GM12878 (cell line): Measurements from ENCODE around the gene PDLIM5.
"Not testable (repeated sequence)": the region's sequence is repeated elsewhere in the genome, so short reads cannot be mapped to it uniquely, and the experiment has no call there.

Source experiments
- CHD4 ChIP-seq: fragments of 200-600 bp; sonication (generic); IDR thresholded peaks from 2 replicates; pipeline ENCODE4 v1.6.1; 2016; ENCODE audit warnings: mild to moderate bottlenecking
- CTCF ChIP-seq, 3 experiments: IDR thresholded peaks in 2 of 3; conservative IDR thresholded peaks in 1 of 3; 2 replicates each; pipeline ENCODE4 v1.5.1; 2011; ENCODE audit warnings: low read depth in 3 of 3, low read length in 3 of 3, mild to moderate bottlenecking in 3 of 3, control low read depth in 2 of 3, moderate library complexity in 2 of 3, inconsistent platforms in 1 of 3, mixed read lengths in 1 of 3; ENCODE audit not compliant: control insufficient read depth in 2 of 3, insufficient read depth in 1 of 3; ENCODE audit errors: extremely low read depth in 1 of 3
- EZH2 ChIP-seq: IDR thresholded peaks from 2 replicates; pipeline ENCODE4 v1.6.1; 2012; ENCODE audit warnings: low read depth, mild to moderate bottlenecking, control low read depth, inconsistent platforms, low read length, borderline replicate concordance; ENCODE audit not compliant: control insufficient read depth
- FOXM1 ChIP-seq: IDR thresholded peaks from 2 replicates; pipeline ENCODE4 v1.6.1; 2012; ENCODE audit warnings: low read depth, mild to moderate bottlenecking, inconsistent platforms, low read length, moderate library complexity
- MXI1 ChIP-seq: fragments of 150-350 bp; IDR thresholded peaks from 2 replicates; pipeline ENCODE4 v1.6.1; 2011; ENCODE audit warnings: low read depth, mild to moderate bottlenecking, inconsistent platforms, low read length, improper control_type of control experiment
- MYC ChIP-seq: IDR thresholded peaks from 2 replicates; pipeline ENCODE4 v1.6.1; 2011; ENCODE audit warnings: mild to moderate bottlenecking, low read length, moderate library complexity, inconsistent platforms; ENCODE audit not compliant: insufficient read depth, insufficient replicate concordance, insufficient read length, severe bottlenecking
- NBN ChIP-seq: fragments of 450-650 bp; IDR thresholded peaks from 2 replicates; pipeline ENCODE4 v1.6.1; 2016
- RAD21 ChIP-seq: IDR thresholded peaks from 2 replicates; pipeline ENCODE4 v1.6.1; 2011; ENCODE audit warnings: mild to moderate bottlenecking, low read depth, low read length, moderate library complexity; ENCODE audit not compliant: insufficient read depth
- RFX5 ChIP-seq: IDR thresholded peaks from 2 replicates; pipeline ENCODE4 v1.6.1; 2011; ENCODE audit warnings: low read depth, low read length, improper control_type of control experiment
- SPI1 ChIP-seq: IDR thresholded peaks from 2 replicates; pipeline ENCODE4 v1.6.1; 2011; ENCODE audit warnings: low read depth, mild to moderate bottlenecking, low read length, moderate library complexity, borderline replicate concordance; ENCODE audit not compliant: insufficient read depth
- TAF1 ChIP-seq: IDR thresholded peaks from 2 replicates; pipeline ENCODE4 v1.6.1; 2011; ENCODE audit warnings: mild to moderate bottlenecking, low read depth, low read length, borderline replicate concordance
- ZBTB33 ChIP-seq: fragments of 450-650 bp; IDR thresholded peaks from 2 replicates; pipeline ENCODE4 v1.6.1; 2017; ENCODE audit warnings: mild to moderate bottlenecking
- ZNF217 ChIP-seq: fragments of 450-650 bp; IDR thresholded peaks from 2 replicates; pipeline ENCODE4 v1.6.1; 2017; ENCODE audit warnings: antibody characterized with exemption, mild to moderate bottlenecking

- not testable (repeated sequence) for TF ChIP-seq CTCF (IDR thresholded peaks at IDR 0.05 in 2 of 3, conservative IDR thresholded peaks at IDR 0.05 in 1 of 3; ENCODE audit: control insufficient read depth in 2 of 3, extremely low read depth in 1 of 3, insufficient read depth in 1 of 3, low read depth in 3 of 3, low read length in 3 of 3); SPI1; MYC; MXI1; ZNF217; RFX5; EZH2; FOXM1; CHD4; NBN; TAF1; ZBTB33; RAD21
Observed at GRCh38 chr4:94629058-94629457, 177.3 kb downstream of the PDLIM5 start.
